ENCODE measurements around the gene POLD3. TPM values are rescaled to one million over a fixed set of nuclear protein-coding genes. Genes with fewer than 3 reads are reported as not detected.

The POLD3 gene
- total RNA-seq, 1 donor from 2014 or later = 11.9 TPM

GRCh38 chr11:74593463-74593862 lies 1.1 kb downstream of the POLD3 start:
- peak overlapping the region; percentile 100 for H3K4me3 ChIP-seq (ENCODE audit: low read depth, low read length)
- H3K36me3 ChIP-seq (ENCODE audit: control insufficient read depth, insufficient read depth, low read length) = no peaks in the 10 kb centered on the region
- no peak for DNase-seq (ENCODE audit: low read depth)
- no peaks in the 10 kb centered on the region for H3K27me3 ChIP-seq (ENCODE audit: control insufficient read depth, insufficient read depth, low read length)
- TF ChIP-seq CTCF (IDR thresholded peaks at IDR 0.05; ENCODE audit: insufficient read depth, low read length, poor library complexity, severe bottlenecking) = no peak

GRCh38 chr11:74602637-74603556 lies 10.5 kb downstream of the POLD3 start:
- Histone ChIP-seq H3K4me3 (ENCODE audit: low read depth, low read length) (no peak overlapping the region), H3K27me3 (ENCODE audit: control insufficient read depth, insufficient read depth, low read length) (no peaks in the 10 kb centered on the region), H3K36me3 (ENCODE audit: control insufficient read depth, insufficient read depth, low read length) (no peaks in the 10 kb centered on the region)
- no peak for DNase-seq (ENCODE audit: low read depth)
- no peak for TF ChIP-seq CTCF (IDR thresholded peaks at IDR 0.05; ENCODE audit: insufficient read depth, low read length, poor library complexity, severe bottlenecking)

GRCh38 chr11:74603845-74604244 lies 11.5 kb downstream of the POLD3 start:
- no peak for DNase-seq (ENCODE audit: low read depth)
- H3K4me3 ChIP-seq (ENCODE audit: low read depth, low read length) = no peak overlapping the region
- no peak for TF ChIP-seq CTCF (IDR thresholded peaks at IDR 0.05; ENCODE audit: insufficient read depth, low read length, poor library complexity, severe bottlenecking)
- no peaks in the 10 kb centered on the region for H3K27me3 ChIP-seq (ENCODE audit: control insufficient read depth, insufficient read depth, low read length)
- H3K36me3 ChIP-seq (ENCODE audit: control insufficient read depth, insufficient read depth, low read length) = no peaks in the 10 kb centered on the region

- no peak for DNase-seq (ENCODE audit: low read depth)
- TF ChIP-seq CTCF (IDR thresholded peaks at IDR 0.05; ENCODE audit: insufficient read depth, low read length, poor library complexity, severe bottlenecking) = no peak
- no peaks in the 10 kb centered on the region for H3K36me3 ChIP-seq (ENCODE audit: control insufficient read depth, insufficient read depth, low read length)
- no peak overlapping the region for H3K4me3 ChIP-seq (ENCODE audit: low read depth, low read length)
- H3K27me3 ChIP-seq (ENCODE audit: control insufficient read depth, insufficient read depth, low read length) = no peaks in the 10 kb centered on the region
Observed at GRCh38 chr11:74604311-74604710, 11.9 kb downstream of the POLD3 start.

GRCh38 chr11:74605403-74605802 lies 13.0 kb downstream of the POLD3 start:
- Histone ChIP-seq H3K4me3 (ENCODE audit: low read depth, low read length) (no peak overlapping the region), H3K27me3 (ENCODE audit: control insufficient read depth, insufficient read depth, low read length) (no peaks in the 10 kb centered on the region), H3K36me3 (ENCODE audit: control insufficient read depth, insufficient read depth, low read length) (no peaks in the 10 kb centered on the region)
- no peak for DNase-seq (ENCODE audit: low read depth)
- TF ChIP-seq CTCF (IDR thresholded peaks at IDR 0.05; ENCODE audit: insufficient read depth, low read length, poor library complexity, severe bottlenecking) = no peak
